Loucy (cell line): ENCODE results near the gene LRRC28.

ENCODE experiments used
- H2AFZ ChIP-seq: fragments of 200-600 bp; sonication (generic); 2 replicates; pipeline ENCODE4 v1.6.0; 2016; ENCODE audit warnings: antibody characterized with exemption, mild to moderate bottlenecking, low read length, moderate library complexity
- H3F3A ChIP-seq: fragments of 200-600 bp; 2 replicates; pipeline ENCODE4 v1.6.0; 2016; ENCODE audit warnings: antibody characterized with exemption, low read depth, mild to moderate bottlenecking
- H3K27me3 ChIP-seq: fragments of 200-600 bp; sonication (generic); 2 replicates; pipeline ENCODE4 v1.6.1; 2014; ENCODE audit warnings: low read length, mild to moderate bottlenecking; ENCODE audit not compliant: insufficient read depth, poor library complexity, severe bottlenecking
- H3K36me3 ChIP-seq: fragments of 200-600 bp; sonication (generic); 2 replicates; pipeline ENCODE4 v1.6.1; 2016; ENCODE audit warnings: low read length; ENCODE audit not compliant: insufficient read depth
- H3K4me1 ChIP-seq: fragments of 200-600 bp; sonication (generic); 2 replicates; pipeline ENCODE4 v1.5.1; 2014; ENCODE audit warnings: low read length, mild to moderate bottlenecking; ENCODE audit not compliant: insufficient read depth, poor library complexity, severe bottlenecking
- H3K4me2 ChIP-seq: fragments of 200-600 bp; sonication (generic); 2 replicates; pipeline ENCODE4 v1.6.0; 2014; ENCODE audit warnings: antibody characterized with exemption, low read length, low read depth, mild to moderate bottlenecking; ENCODE audit not compliant: poor library complexity, severe bottlenecking
- H3K4me3 ChIP-seq: fragments of 200-600 bp; sonication (generic); 2 replicates; pipeline ENCODE4 v1.5.1; 2014; ENCODE audit warnings: low read length, mild to moderate bottlenecking, mixed read lengths; ENCODE audit not compliant: poor library complexity, severe bottlenecking
- H3K79me2 ChIP-seq: fragments of 200-600 bp; sonication (generic); 2 replicates; pipeline ENCODE4 v1.6.1; 2014; ENCODE audit warnings: low read length; ENCODE audit not compliant: insufficient read depth
- H3K9ac ChIP-seq: fragments of 200-600 bp; sonication (generic); 2 replicates; pipeline ENCODE4 v1.6.0; 2014; ENCODE audit warnings: mild to moderate bottlenecking, low read depth, low read length, moderate library complexity; ENCODE audit not compliant: poor library complexity, severe bottlenecking
- H3K9me2 ChIP-seq: fragments of 200-600 bp; sonication (generic); replicated peaks from 2 replicates; pipeline ENCODE4 v1.6.1; 2016; ENCODE audit warnings: low read depth, low read length, mixed read lengths
- H3K9me3 ChIP-seq: fragments of 200-600 bp; sonication (generic); 2 replicates; pipeline ENCODE4 v1.6.1; 2014; ENCODE audit warnings: mild to moderate bottlenecking, antibody characterized with exemption, low read length, low read depth; ENCODE audit not compliant: insufficient read depth
- H4K20me1 ChIP-seq: fragments of 200-600 bp; sonication (generic); 2 replicates; pipeline ENCODE4 v1.6.0; 2014; ENCODE audit warnings: antibody characterized with exemption, low read length, mild to moderate bottlenecking; ENCODE audit not compliant: insufficient read depth, poor library complexity, severe bottlenecking
- CTCF ChIP-seq: fragments of 200-600 bp; sonication (generic); conservative IDR thresholded peaks from 2 replicates; pipeline ENCODE4 v1.5.1; 2014; ENCODE audit warnings: mild to moderate bottlenecking, antibody characterized with exemption, low read length
- EZH2phosphoT487 ChIP-seq: fragments of 200-600 bp; IDR thresholded peaks from 2 replicates; pipeline ENCODE4 v1.6.1; 2018; ENCODE audit warnings: antibody characterized with exemption, mild to moderate bottlenecking, moderate library complexity, borderline replicate concordance

Gene LRRC28

GRCh38 chr15:99350408-99350807 lies 99.1 kb downstream of the LRRC28 start:
- H3K9ac ChIP-seq: no peak overlapping the region
- peaks cover 4% of the 10 kb centered on the region; the same call in 1 of the 2 replicates for H3K9me3 ChIP-seq
- H3K27me3 ChIP-seq: no peaks in the 10 kb centered on the region
- H4K20me1 ChIP-seq: no peaks in the 10 kb centered on the region
- no peaks in the 10 kb centered on the region for H3F3A ChIP-seq
- no peak overlapping the region for H3K4me3 ChIP-seq
- H3K4me1 ChIP-seq: no peaks in the 10 kb centered on the region
- TF ChIP-seq CTCF: no peak
- no peak for TF ChIP-seq EZH2phosphoT487
- H2AFZ ChIP-seq: no peak overlapping the region
- H3K36me3 ChIP-seq: no peaks in the 10 kb centered on the region
- no peaks in the 10 kb centered on the region for H3K79me2 ChIP-seq
- H3K4me2 ChIP-seq: no peak overlapping the region
- H3K9me2 ChIP-seq: no peaks in the 10 kb centered on the region

DNA sequence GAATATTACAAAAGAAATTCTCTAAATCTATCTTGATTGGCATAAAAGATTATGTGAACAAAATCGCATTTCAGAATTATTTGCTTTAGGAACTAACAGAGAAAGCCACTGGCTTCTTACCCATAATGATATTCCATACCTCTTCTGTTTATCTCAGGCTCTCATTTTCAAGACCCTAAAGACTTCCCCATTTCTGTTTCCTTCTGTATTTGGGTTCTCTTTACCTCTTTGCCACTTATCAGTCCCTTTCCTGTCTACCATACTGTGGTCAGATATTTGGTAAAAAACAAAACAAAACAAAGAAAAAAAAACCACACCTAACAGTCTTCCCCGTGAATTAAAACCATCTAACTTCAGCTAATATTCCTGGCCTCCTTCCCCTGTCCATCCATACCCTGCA lies 108.5 kb downstream of the LRRC28 start:
- Histone ChIP-seq H2AFZ (no peak overlapping the region), H3K27me3 (no peaks in the 10 kb centered on the region), H3K4me3 (no peak overlapping the region), H3F3A (no peaks in the 10 kb centered on the region), H3K4me1 (peaks cover 26% of the 10 kb centered on the region), H3K9me3 (no peaks in the 10 kb centered on the region), H3K79me2 (no peaks in the 10 kb centered on the region), H3K4me2 (no peak overlapping the region), H3K9ac (no peak overlapping the region), H3K9me2 (no peaks in the 10 kb centered on the region), H3K36me3 (no peaks in the 10 kb centered on the region), H4K20me1 (no peaks in the 10 kb centered on the region)
- TF ChIP-seq CTCF (no peak), EZH2phosphoT487 (no peak)

DNA sequence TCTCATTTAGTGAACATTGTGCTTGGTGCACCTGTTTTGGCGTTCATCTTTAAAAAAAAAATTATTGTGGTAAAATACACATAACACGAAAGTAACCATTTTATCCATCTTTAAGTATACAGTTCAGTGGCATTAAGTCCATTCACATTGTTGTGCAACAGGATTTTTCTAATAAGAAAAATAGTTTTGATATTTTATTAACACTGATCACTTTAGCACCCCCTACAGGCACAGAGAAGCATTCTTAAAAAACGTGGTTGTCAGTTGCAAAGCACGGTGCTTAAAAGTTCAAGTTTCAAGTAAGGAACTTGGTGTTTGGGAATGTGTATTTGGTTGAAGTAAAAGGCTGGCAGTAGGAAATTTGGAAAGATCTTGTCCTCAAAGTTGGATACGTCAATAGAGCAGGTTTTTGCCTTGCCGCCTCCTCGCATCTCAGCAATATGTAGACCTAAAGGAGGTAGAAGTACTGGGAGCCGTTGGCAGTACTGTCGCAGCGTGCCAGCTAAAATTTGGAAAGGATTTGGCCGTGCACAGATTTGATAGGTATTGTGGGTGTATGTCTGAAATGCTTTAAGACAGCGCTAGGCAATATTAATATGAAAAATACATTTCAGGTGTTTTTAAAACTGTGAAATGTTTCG lies 110.4 kb downstream of the LRRC28 start:
- H3K36me3 ChIP-seq: no peaks in the 10 kb centered on the region
- peaks cover 9% of the 10 kb centered on the region; the same call in 1 of the 2 replicates for H3K9me3 ChIP-seq
- H3K4me2 ChIP-seq: no peak overlapping the region
- H3K9ac ChIP-seq: no peak overlapping the region
- peaks cover 5% of the 10 kb centered on the region; the same call in 1 of the 2 replicates for H3F3A ChIP-seq
- no peaks in the 10 kb centered on the region for H3K79me2 ChIP-seq
- no peaks in the 10 kb centered on the region for H4K20me1 ChIP-seq
- H3K4me3 ChIP-seq: no peak overlapping the region
- no peaks in the 10 kb centered on the region for H3K9me2 ChIP-seq
- no peak overlapping the region for H2AFZ ChIP-seq
- H3K4me1 ChIP-seq: peaks cover 42% of the 10 kb centered on the region
- TF ChIP-seq EZH2phosphoT487: no peak
- TF ChIP-seq CTCF: peak; percentile 81
- no peaks in the 10 kb centered on the region for H3K27me3 ChIP-seq
